ENCODE results near the gene KIAA0586.

The KIAA0586 gene

DNA sequence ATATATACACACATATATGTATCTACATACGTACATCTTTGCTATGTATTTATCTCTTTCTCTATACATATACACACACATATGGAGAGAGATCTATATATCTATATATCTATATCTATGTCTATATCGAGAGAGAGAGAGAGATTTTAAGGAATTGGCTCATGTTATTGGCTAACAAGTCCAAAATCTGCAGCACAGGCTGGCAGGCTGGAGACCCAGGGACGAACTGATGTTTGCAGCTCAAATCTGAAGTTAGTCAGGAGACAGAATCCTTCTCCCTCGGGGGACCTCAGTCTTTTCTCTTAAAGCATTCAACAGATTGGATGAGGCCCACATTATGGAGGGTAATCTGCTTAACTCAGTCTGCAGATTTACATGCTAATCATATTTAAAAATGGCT lies 169.5 kb downstream of the KIAA0586 start:
- Histone ChIP-seq H3K27me3 (replicated peaks; ENCODE audit: insufficient read depth, low read length) (no peaks in the 10 kb centered on the region), H4K20me1 (ENCODE audit: insufficient read depth, low read length) (no peaks in the 10 kb centered on the region), H3K9me2 (replicated peaks; ENCODE audit: insufficient read depth, low read length) (no peaks in the 10 kb centered on the region), H3K4me2 (ENCODE audit: low read depth, low read length) (no peak overlapping the region), H3K36me3 (replicated peaks; ENCODE audit: insufficient read depth, low read length) (no peaks in the 10 kb centered on the region), H3F3A (ENCODE audit: insufficient read depth, low read length) (no peaks in the 10 kb centered on the region), H3K4me1 (ENCODE audit: low read length) (no peaks in the 10 kb centered on the region), H3K9ac (ENCODE audit: low read length) (no peak overlapping the region), H2AFZ (ENCODE audit: low read length) (no peak overlapping the region), H3K4me3 (ENCODE audit: low read length) (no peak overlapping the region), H3K9me3 (replicated peaks; ENCODE audit: insufficient read depth, low read length) (no peaks in the 10 kb centered on the region), H3K27ac (ENCODE audit: low read length) (no peak overlapping the region), H3K79me2 (ENCODE audit: low read length) (no peaks in the 10 kb centered on the region)
- TF ChIP-seq, protein P1, sequence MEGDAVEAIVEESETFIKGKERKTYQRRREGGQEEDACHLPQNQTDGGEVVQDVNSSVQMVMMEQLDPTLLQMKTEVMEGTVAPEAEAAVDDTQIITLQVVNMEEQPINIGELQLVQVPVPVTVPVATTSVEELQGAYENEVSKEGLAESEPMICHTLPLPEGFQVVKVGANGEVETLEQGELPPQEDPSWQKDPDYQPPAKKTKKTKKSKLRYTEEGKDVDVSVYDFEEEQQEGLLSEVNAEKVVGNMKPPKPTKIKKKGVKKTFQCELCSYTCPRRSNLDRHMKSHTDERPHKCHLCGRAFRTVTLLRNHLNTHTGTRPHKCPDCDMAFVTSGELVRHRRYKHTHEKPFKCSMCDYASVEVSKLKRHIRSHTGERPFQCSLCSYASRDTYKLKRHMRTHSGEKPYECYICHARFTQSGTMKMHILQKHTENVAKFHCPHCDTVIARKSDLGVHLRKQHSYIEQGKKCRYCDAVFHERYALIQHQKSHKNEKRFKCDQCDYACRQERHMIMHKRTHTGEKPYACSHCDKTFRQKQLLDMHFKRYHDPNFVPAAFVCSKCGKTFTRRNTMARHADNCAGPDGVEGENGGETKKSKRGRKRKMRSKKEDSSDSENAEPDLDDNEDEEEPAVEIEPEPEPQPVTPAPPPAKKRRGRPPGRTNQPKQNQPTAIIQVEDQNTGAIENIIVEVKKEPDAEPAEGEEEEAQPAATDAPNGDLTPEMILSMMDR (IDR thresholded peaks at IDR 0.05; ENCODE audit: low read length), result no peak
- TF ChIP-seq EZH2phosphoT487 (IDR thresholded peaks at IDR 0.05; ENCODE audit: low read length), result no peak
- no peak for TF ChIP-seq EZH2 (optimal IDR thresholded peaks at IDR 0.05; ENCODE audit: low read depth, low read length)
- DNase-seq, result no peak

DNA sequence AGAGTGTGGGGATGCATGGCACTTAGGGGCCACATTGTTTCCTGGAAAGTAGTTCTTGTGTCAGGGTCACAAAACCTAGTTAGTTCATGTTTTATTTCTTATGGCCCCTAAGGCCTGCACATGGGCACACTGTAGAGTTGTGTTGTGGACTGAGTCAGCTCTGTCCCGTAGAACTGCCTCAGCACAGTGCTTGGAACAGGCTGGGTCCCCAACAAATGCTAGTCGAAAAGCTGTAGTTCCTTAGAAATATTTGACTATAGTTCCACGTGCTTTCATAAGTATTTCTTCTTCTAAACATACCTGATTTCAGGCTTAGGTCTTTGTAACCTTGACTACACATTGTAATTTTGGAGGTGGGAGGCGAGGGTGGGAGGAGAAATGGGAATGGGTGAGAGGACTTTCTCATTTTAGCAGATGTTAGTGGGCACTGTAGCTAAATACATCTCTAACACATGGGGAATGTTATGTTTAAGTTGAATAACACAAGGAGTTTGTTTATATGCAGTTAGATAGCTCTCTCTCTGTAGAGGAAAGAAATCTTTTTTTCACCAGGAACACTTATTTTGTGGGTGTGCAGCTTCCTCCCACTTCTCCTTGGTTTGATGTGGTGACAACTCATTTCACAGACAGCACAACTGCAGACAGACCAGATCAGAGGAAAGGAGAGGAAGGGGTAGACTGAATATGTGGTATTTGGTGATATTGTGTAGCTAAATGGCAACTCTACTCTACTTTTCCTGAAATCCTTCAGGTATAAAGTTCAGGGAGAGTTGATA lies 170.7 kb downstream of the KIAA0586 start:
- H4K20me1 ChIP-seq (ENCODE audit: insufficient read depth, low read length), result no peaks in the 10 kb centered on the region
- H3K27ac ChIP-seq (ENCODE audit: low read length), result no peak overlapping the region
- DNase-seq, result no peak
- H3K27me3 ChIP-seq (replicated peaks; ENCODE audit: insufficient read depth, low read length), result no peaks in the 10 kb centered on the region
- no peaks in the 10 kb centered on the region for H3K9me2 ChIP-seq (replicated peaks; ENCODE audit: insufficient read depth, low read length)
- H3K4me3 ChIP-seq (ENCODE audit: low read length), result no peak overlapping the region
- no peak overlapping the region for H3K9ac ChIP-seq (ENCODE audit: low read length)
- H3K79me2 ChIP-seq (ENCODE audit: low read length), result no peaks in the 10 kb centered on the region
- H2AFZ ChIP-seq (ENCODE audit: low read length), result no peak overlapping the region
- no peaks in the 10 kb centered on the region for H3F3A ChIP-seq (ENCODE audit: insufficient read depth, low read length)
- no peaks in the 10 kb centered on the region for H3K9me3 ChIP-seq (replicated peaks; ENCODE audit: insufficient read depth, low read length)
- H3K4me2 ChIP-seq (ENCODE audit: low read depth, low read length), result no peak overlapping the region
- H3K4me1 ChIP-seq (ENCODE audit: low read length), result no peaks in the 10 kb centered on the region
- no peaks in the 10 kb centered on the region for H3K36me3 ChIP-seq (replicated peaks; ENCODE audit: insufficient read depth, low read length)
- TF ChIP-seq, protein P1 (IDR thresholded peaks at IDR 0.05; ENCODE audit: low read length), result no peak
- TF ChIP-seq EZH2 (optimal IDR thresholded peaks at IDR 0.05; ENCODE audit: low read depth, low read length) (no peak), EZH2phosphoT487 (IDR thresholded peaks at IDR 0.05; ENCODE audit: low read length) (no peak)

DNA sequence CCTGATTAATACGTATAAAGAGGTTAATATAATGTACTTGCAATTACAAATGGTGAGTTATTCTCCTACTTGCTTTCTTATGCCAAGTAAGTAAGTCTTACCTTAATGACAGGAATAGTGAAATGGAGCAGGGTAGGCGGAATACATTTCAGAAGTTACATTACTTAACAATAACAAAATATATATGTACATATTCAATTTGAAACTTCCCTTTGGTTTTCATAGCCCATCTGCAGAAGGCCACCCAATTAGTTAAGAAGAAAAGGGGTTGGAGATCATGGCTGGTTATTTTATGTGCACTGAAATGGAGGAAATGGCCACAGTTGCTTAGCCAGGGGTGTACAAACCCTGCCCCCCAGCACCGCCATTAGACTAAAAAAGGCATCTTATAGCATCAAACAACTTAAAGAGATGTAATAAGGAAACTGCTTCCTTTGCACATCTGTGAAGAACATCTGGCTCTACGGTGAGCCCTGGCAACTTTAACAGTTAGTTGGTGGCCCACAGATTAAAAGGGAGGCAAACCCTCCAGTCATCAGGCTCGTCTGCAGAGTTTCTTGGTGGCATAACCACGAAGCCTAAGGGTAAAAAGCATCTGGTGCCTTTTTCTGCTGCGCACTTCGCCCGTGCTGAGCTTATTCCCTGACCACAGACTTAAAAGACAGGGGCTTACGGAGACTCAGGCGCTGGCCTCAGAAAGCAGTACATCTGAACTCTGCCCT lies 171.4 kb downstream of the KIAA0586 start:
- Histone ChIP-seq H3K4me3 (ENCODE audit: low read length) (no peak overlapping the region), H4K20me1 (ENCODE audit: insufficient read depth, low read length) (no peaks in the 10 kb centered on the region), H3K36me3 (replicated peaks; ENCODE audit: insufficient read depth, low read length) (no peaks in the 10 kb centered on the region), H3F3A (ENCODE audit: insufficient read depth, low read length) (no peaks in the 10 kb centered on the region), H3K4me2 (ENCODE audit: low read depth, low read length) (no peak overlapping the region), H2AFZ (ENCODE audit: low read length) (no peak overlapping the region), H3K9me2 (replicated peaks; ENCODE audit: insufficient read depth, low read length) (no peaks in the 10 kb centered on the region), H3K27me3 (replicated peaks; ENCODE audit: insufficient read depth, low read length) (no peaks in the 10 kb centered on the region), H3K27ac (ENCODE audit: low read length) (no peak overlapping the region), H3K9ac (ENCODE audit: low read length) (no peak overlapping the region), H3K9me3 (replicated peaks; ENCODE audit: insufficient read depth, low read length) (no peaks in the 10 kb centered on the region), H3K79me2 (ENCODE audit: low read length) (no peaks in the 10 kb centered on the region), H3K4me1 (ENCODE audit: low read length) (no peaks in the 10 kb centered on the region)
- DNase-seq, result no peak
- no peak for TF ChIP-seq EZH2phosphoT487 (IDR thresholded peaks at IDR 0.05; ENCODE audit: low read length)
- no peak for TF ChIP-seq EZH2 (optimal IDR thresholded peaks at IDR 0.05; ENCODE audit: low read depth, low read length)
- TF ChIP-seq, protein P1 (IDR thresholded peaks at IDR 0.05; ENCODE audit: low read length), result no peak
